IMR-90 (cell line): ENCODE data around the gene PIH1D1.

Experiments used
- MAFK ChIP-seq: IDR thresholded peaks from 2 replicates; pipeline ENCODE4 v1.6.1; 2012; ENCODE audit warnings: low read depth, low read length, improper control_type of control experiment
- TF ChIP-seq, protein P1 (sequence below): conservative IDR thresholded peaks from 2 replicates; pipeline ENCODE4 v1.5.1; 2012; ENCODE audit warnings: mild to moderate bottlenecking, low read depth, low read length, improper control_type of control experiment

DNA sequence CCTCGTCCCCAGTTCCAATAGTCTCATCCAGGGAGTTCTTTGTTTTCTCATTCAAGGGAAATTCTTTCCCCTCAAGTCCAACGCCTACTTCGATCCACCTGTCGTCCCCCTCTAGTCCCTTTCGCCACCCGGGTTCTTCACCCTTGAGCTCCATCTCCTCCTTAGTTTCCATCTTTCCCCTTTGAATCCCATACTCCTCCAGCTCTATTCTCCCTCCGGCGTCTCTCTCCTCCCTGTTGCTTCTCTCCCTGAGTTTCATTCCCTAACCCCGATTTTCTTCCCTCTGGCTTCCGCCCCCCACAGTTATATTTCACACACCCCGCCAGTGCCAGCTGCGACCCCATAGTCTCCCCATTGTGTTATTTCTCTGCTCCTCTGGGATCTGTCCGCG is 9.7 kb downstream of the PIH1D1 start:
- TF ChIP-seq, protein P1, sequence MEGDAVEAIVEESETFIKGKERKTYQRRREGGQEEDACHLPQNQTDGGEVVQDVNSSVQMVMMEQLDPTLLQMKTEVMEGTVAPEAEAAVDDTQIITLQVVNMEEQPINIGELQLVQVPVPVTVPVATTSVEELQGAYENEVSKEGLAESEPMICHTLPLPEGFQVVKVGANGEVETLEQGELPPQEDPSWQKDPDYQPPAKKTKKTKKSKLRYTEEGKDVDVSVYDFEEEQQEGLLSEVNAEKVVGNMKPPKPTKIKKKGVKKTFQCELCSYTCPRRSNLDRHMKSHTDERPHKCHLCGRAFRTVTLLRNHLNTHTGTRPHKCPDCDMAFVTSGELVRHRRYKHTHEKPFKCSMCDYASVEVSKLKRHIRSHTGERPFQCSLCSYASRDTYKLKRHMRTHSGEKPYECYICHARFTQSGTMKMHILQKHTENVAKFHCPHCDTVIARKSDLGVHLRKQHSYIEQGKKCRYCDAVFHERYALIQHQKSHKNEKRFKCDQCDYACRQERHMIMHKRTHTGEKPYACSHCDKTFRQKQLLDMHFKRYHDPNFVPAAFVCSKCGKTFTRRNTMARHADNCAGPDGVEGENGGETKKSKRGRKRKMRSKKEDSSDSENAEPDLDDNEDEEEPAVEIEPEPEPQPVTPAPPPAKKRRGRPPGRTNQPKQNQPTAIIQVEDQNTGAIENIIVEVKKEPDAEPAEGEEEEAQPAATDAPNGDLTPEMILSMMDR = no peak
- TF ChIP-seq MAFK = no peak
